Smooth muscle cell (in vitro differentiated cells): Measurements from ENCODE around the gene ATL1. TPM values are rescaled to one million over a fixed set of nuclear protein-coding genes. Genes with fewer than 3 reads are reported as not detected.

Experiments used
- DNase-seq: peaks from one replicate; lab custom pipeline; 2025; ENCODE audit not compliant: unreplicated experiment; lab: John Stamatoyannopoulos, UW
- H2AFZ ChIP-seq: fragments of 200-600 bp; sonication (generic); 2 replicates; pipeline ENCODE4 v1.6.0; 2016; ENCODE audit warnings: antibody characterized with exemption, low read depth, mild to moderate bottlenecking
- H3F3A ChIP-seq: fragments of 200-600 bp; sonication (generic); 2 replicates; pipeline ENCODE4 v1.6.0; 2017; ENCODE audit warnings: antibody characterized with exemption, low read depth
- H3K27ac ChIP-seq: fragments of 200-600 bp; sonication (generic); 2 replicates; pipeline ENCODE4 v1.5.1; 2016; ENCODE audit warnings: low read depth, mild to moderate bottlenecking
- H3K27me3 ChIP-seq: fragments of 200-600 bp; sonication (generic); 2 replicates; pipeline ENCODE4 v1.6.1; 2016; ENCODE audit warnings: low read depth, mild to moderate bottlenecking
- H3K36me3 ChIP-seq: fragments of 200-600 bp; sonication (generic); 2 replicates; pipeline ENCODE4 v1.5.1; 2016; ENCODE audit warnings: low read depth
- H3K4me1 ChIP-seq: fragments of 200-600 bp; sonication (generic); 2 replicates; pipeline ENCODE4 v1.5.1; 2016; ENCODE audit warnings: low read depth
- H3K4me2 ChIP-seq: fragments of 200-600 bp; sonication (generic); 2 replicates; pipeline ENCODE4 v1.6.0; 2016; ENCODE audit warnings: mild to moderate bottlenecking
- H3K4me3 ChIP-seq: fragments of 200-600 bp; sonication (generic); 2 replicates; pipeline ENCODE4 v1.5.1; 2016; ENCODE audit warnings: mild to moderate bottlenecking
- H3K79me2 ChIP-seq: fragments of 200-600 bp; sonication (generic); 2 replicates; pipeline ENCODE4 v1.6.0; 2016; ENCODE audit warnings: low read depth, mild to moderate bottlenecking
- H3K9ac ChIP-seq: fragments of 200-600 bp; sonication (generic); 2 replicates; pipeline ENCODE4 v1.6.0; 2016; ENCODE audit warnings: low read depth
- H3K9me3 ChIP-seq: fragments of 200-600 bp; sonication (generic); replicated peaks from 2 replicates; pipeline ENCODE4 v1.5.1; 2016; ENCODE audit warnings: low read depth
- H4K20me1 ChIP-seq: fragments of 200-600 bp; sonication (generic); 2 replicates; pipeline ENCODE4 v1.6.0; 2016; ENCODE audit warnings: low read depth
- CTCF ChIP-seq: fragments of 200-600 bp; sonication (generic); IDR thresholded peaks from 2 replicates; pipeline ENCODE4 v1.5.1; 2017; ENCODE audit warnings: borderline replicate concordance, mild to moderate bottlenecking, antibody characterized with exemption; ENCODE audit not compliant: insufficient read depth, poor library complexity, severe bottlenecking
- WGBS: methylation state at CpG from one replicate; pipeline ENCODE4 v1.1.7; 2016; ENCODE audit warnings: low lambda C conversion rate; 5-methylcytosine and 5-hydroxymethylcytosine counted together
- polyA plus RNA-seq: library from polyadenylated mRNA; unstranded; fragments of >200 nt; fragmentation: Nextera tagmentation; extraction: Ambion mirVana; gene quantifications from 2 replicates; pipeline ENCODE4 v1.2.1, GENCODE V29; 2016
- total RNA-seq: library from RNA; depleted of rRNA; stranded (reverse); fragments of >200 nt; gene quantifications from 2 replicates; pipeline ENCODE4 v1.2.3, GENCODE V29; 2014

The ATL1 gene
- total and polyA plus RNA-seq, 2 experiments from 2014 or later = 1.5 to 2.1 TPM

GRCh38 chr14:50667684-50667995, 107.7 kb downstream of the ATL1 start:
- Histone ChIP-seq H4K20me1 (peaks cover 20% of the 10 kb centered on the region), H3F3A (peaks cover 5% of the 10 kb centered on the region), H3K27me3 (no peaks in the 10 kb centered on the region), H3K9me3 (no peaks in the 10 kb centered on the region), H3K79me2 (peaks cover 38% of the 10 kb centered on the region), H2AFZ (peak overlapping the region; percentile 92), H3K36me3 (no peaks in the 10 kb centered on the region), H3K4me2 (peak overlapping the region; percentile 89), H3K4me3 (peak overlapping the region; percentile 95), H3K9ac (peak overlapping the region; percentile 92), H3K27ac (peak overlapping the region; percentile 78), H3K4me1 (peaks cover 22% of the 10 kb centered on the region)
- WGBS = 0% methylated on average over 23 of the region's 25 CpGs
- no peak for DNase-seq
- TF ChIP-seq CTCF = no peak

GRCh38 chr14:50667996-50668825, 108.3 kb downstream of the ATL1 start, which contains the start of gene SAV1:
TSS of gene SAV1 (minus strand) at chr14:50668306. CDS start at chr14:50667967, 339 bp downstream.
- peak within 1 kb of the TSS; percentile 78 for H3K27ac ChIP-seq
- H4K20me1 ChIP-seq = peaks cover 20% of the 10 kb centered on the region
- peak within 1 kb of the TSS; percentile 92 for H2AFZ ChIP-seq
- H3K36me3 ChIP-seq = no peaks in the 10 kb centered on the region
- no peak for TF ChIP-seq CTCF
- H3K9me3 ChIP-seq = no peaks in the 10 kb centered on the region
- H3K79me2 ChIP-seq = peaks cover 35% of the 10 kb centered on the region
- peaks cover 5% of the 10 kb centered on the region for H3F3A ChIP-seq
- H3K9ac ChIP-seq = peak within 1 kb of the TSS; percentile 92
- H3K27me3 ChIP-seq = no peaks in the 10 kb centered on the region
- under 1% methylated on average over 69 of the region's 92 CpGs for WGBS
- H3K4me3 ChIP-seq = peak within 1 kb of the TSS; percentile 95
- peaks cover 22% of the 10 kb centered on the region for H3K4me1 ChIP-seq
- H3K4me2 ChIP-seq = peak within 1 kb of the TSS; percentile 89
- DNase-seq = peak; percentile 60

- TF ChIP-seq CTCF = no peak
- Histone ChIP-seq H3K27ac (peak overlapping the region; percentile 78), H3K4me1 (peaks cover 22% of the 10 kb centered on the region), H3K9me3 (no peaks in the 10 kb centered on the region), H3K4me3 (peak overlapping the region; percentile 95), H3K4me2 (peak overlapping the region; percentile 89), H3F3A (peaks cover 5% of the 10 kb centered on the region), H2AFZ (peak overlapping the region; percentile 92), H3K27me3 (no peaks in the 10 kb centered on the region), H4K20me1 (peaks cover 20% of the 10 kb centered on the region), H3K79me2 (peaks cover 34% of the 10 kb centered on the region), H3K36me3 (no peaks in the 10 kb centered on the region), H3K9ac (no peak overlapping the region)
- DNase-seq = no peak
- WGBS = 47% methylated on average over 6 of the region's 6 CpGs
These were observed 108.8 kb downstream of the ATL1 start for GRCh38 chr14:50668826-50669143.
